Peyer's patch (tissue), 4 donors: ENCODE results near the gene ZNF783. TPM values are rescaled to one million over a fixed set of nuclear protein-coding genes. Genes with fewer than 3 reads are reported as not detected.
A peak's percentile ranks its signal among the peaks of the same experiment; 100 is the strongest.

ENCODE experiments used
- DNase-seq, 3 donors: peaks; one replicate each; pipeline ENCODE4 v3.0.0-alpha.2; 2017 to 2019
- H3K27ac ChIP-seq, 4 donors: fragments of 200-600 bp; sonication (generic); one replicate each; pipeline ENCODE4 v1.5.1; 2016 to 2019
- H3K27me3 ChIP-seq, 2 donors: fragments of 200-600 bp; sonication (generic); one replicate each; pipeline ENCODE4 v1.5.1; 2019
- H3K36me3 ChIP-seq, 3 donors: fragments of 200-600 bp; sonication (generic); one replicate each; pipeline ENCODE4 v1.5.1; 2016 to 2019
- H3K4me1 ChIP-seq, 4 donors: fragments of 200-600 bp; sonication (generic); one replicate each; pipeline ENCODE4 v1.5.1; 2016 to 2019
- H3K4me3 ChIP-seq, 4 donors: fragments of 200-600 bp; sonication (generic); 1 replicate in 3 of 4; 2 replicates in 1 of 4; pipeline ENCODE4 v1.5.1; 2016 to 2019; ENCODE audit warnings: mild to moderate bottlenecking in 1 of 4
- H3K9me3 ChIP-seq, 4 donors: fragments of 200-600 bp; sonication (generic); one replicate each; pipeline ENCODE4 v1.5.1; 2016 to 2019; ENCODE audit warnings: mild to moderate bottlenecking in 1 of 4
- POLR2A ChIP-seq, 2 donors: fragments of 450-650 bp; IDR thresholded peaks; one replicate each; pipeline ENCODE4 v1.5.1; 2017; ENCODE audit warnings: antibody characterized with exemption in 2 of 2, mild to moderate bottlenecking in 2 of 2, moderate library complexity in 2 of 2
- total RNA-seq, 4 donors: library from RNA; depleted of rRNA; stranded (reverse); fragments of >200 nt; gene quantifications; one replicate each; pipeline ENCODE4 v1.1.0, GENCODE V29; 2016
- TF ChIP-seq, protein P1 (sequence below), 6 experiments: fragments of 450-650 bp in 4 of 6; fragments of 200-600 bp in 2 of 6; sonication (generic) in 1 of 6; IDR thresholded peaks; one replicate each; pipeline ENCODE4 v1.5.1; 2017 to 2019; ENCODE audit warnings: antibody characterized with exemption in 6 of 6, mild to moderate bottlenecking in 3 of 6, moderate library complexity in 1 of 6

Gene ZNF783
- total RNA-seq, 4 donors from 2014 or later, result 10.7 to 86.6 (median 24.9) TPM

DNA sequence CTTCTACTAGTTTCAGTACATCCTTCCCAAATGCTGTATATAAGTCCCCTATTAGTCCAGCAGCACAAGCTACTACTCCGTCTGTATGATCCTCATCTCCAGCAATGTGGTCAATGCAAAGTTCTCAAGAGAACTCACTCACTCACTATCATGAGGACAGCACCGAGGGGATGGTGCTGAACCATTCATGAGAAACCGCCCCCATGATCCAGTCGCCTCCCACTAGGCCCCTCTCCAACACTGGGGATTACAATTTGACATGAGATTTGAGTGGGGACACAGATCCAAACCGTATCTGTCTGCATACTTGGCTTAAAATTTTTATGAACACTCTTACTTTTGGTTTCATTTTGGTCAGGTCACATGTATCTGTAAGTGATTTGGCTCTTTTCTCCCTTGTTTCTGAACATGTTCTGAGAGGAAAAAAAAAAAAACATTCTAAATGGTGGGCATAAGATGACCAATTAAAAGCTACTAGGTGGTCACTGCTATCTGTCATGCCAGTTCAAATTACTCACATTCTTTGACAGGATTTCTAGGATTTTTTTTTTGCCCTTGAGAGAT, 60.1 kb downstream of the ZNF783 start:
- no peaks in the 10 kb centered on the region for H3K9me3 ChIP-seq
- H3K4me3 ChIP-seq, result peak overlapping the region in 3 of 4 donors; percentile 19 to 43 (median 34)
- peak overlapping the region in 1 of 4 donors; percentile 31 for H3K27ac ChIP-seq
- DNase-seq, result no peak
- TF ChIP-seq, protein P1, sequence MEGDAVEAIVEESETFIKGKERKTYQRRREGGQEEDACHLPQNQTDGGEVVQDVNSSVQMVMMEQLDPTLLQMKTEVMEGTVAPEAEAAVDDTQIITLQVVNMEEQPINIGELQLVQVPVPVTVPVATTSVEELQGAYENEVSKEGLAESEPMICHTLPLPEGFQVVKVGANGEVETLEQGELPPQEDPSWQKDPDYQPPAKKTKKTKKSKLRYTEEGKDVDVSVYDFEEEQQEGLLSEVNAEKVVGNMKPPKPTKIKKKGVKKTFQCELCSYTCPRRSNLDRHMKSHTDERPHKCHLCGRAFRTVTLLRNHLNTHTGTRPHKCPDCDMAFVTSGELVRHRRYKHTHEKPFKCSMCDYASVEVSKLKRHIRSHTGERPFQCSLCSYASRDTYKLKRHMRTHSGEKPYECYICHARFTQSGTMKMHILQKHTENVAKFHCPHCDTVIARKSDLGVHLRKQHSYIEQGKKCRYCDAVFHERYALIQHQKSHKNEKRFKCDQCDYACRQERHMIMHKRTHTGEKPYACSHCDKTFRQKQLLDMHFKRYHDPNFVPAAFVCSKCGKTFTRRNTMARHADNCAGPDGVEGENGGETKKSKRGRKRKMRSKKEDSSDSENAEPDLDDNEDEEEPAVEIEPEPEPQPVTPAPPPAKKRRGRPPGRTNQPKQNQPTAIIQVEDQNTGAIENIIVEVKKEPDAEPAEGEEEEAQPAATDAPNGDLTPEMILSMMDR (IDR thresholded peaks at IDR 0.05), result no peak
- TF ChIP-seq POLR2A (IDR thresholded peaks at IDR 0.05), result no peak
- H3K4me1 ChIP-seq, result no peaks in the 10 kb centered on the region
- no peaks in the 10 kb centered on the region for H3K36me3 ChIP-seq
- no peaks in the 10 kb centered on the region for H3K27me3 ChIP-seq

GRCh38 chr7:149322737-149323136, 60.7 kb downstream of the ZNF783 start:
- no peak for DNase-seq
- H3K36me3 ChIP-seq, result no peaks in the 10 kb centered on the region
- H3K9me3 ChIP-seq, result no peaks in the 10 kb centered on the region
- TF ChIP-seq POLR2A (IDR thresholded peaks at IDR 0.05), result no peak
- TF ChIP-seq, protein P1 (IDR thresholded peaks at IDR 0.05), result no peak
- H3K27me3 ChIP-seq, result no peaks in the 10 kb centered on the region
- no peaks in the 10 kb centered on the region for H3K4me1 ChIP-seq
- no peak overlapping the region for H3K27ac ChIP-seq
- H3K4me3 ChIP-seq, result no peak overlapping the region

GRCh38 chr7:149325248-149325647, 63.3 kb downstream of the ZNF783 start:
- no peak for DNase-seq
- H3K36me3 ChIP-seq, result no peaks in the 10 kb centered on the region
- no peak for TF ChIP-seq POLR2A (IDR thresholded peaks at IDR 0.05)
- TF ChIP-seq, protein P1 (IDR thresholded peaks at IDR 0.05), result no peak
- no peaks in the 10 kb centered on the region for H3K4me1 ChIP-seq
- no peak overlapping the region for H3K4me3 ChIP-seq
- H3K27ac ChIP-seq, result no peak overlapping the region
- H3K9me3 ChIP-seq, result no peaks in the 10 kb centered on the region
- no peaks in the 10 kb centered on the region for H3K27me3 ChIP-seq

DNA sequence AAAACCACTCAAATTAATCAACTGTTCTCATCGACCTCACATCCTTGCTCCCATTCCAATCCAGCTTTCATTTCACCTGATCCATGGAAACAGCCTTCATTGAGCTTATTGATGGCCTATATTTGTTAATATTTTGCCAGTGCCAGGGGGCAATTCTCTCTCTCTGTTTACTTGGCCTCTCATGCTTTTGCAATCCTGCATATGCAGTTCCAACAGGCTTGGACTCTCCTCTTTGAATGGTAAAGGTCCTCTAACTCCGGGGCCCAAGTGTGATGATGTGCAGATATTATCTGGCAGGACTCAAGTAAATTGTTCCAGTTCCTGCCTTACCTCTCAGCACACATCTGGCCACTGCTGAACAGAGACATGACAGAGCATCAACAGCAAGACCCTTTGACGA, 67.3 kb downstream of the ZNF783 start:
- Histone ChIP-seq H3K27me3 (no peaks in the 10 kb centered on the region), H3K4me1 (no peaks in the 10 kb centered on the region), H3K9me3 (no peaks in the 10 kb centered on the region), H3K4me3 (no peak overlapping the region), H3K36me3 (no peaks in the 10 kb centered on the region), H3K27ac (no peak overlapping the region)
- no peak for TF ChIP-seq POLR2A (IDR thresholded peaks at IDR 0.05)
- TF ChIP-seq, protein P1 (IDR thresholded peaks at IDR 0.05), result no peak
- no peak for DNase-seq

DNA sequence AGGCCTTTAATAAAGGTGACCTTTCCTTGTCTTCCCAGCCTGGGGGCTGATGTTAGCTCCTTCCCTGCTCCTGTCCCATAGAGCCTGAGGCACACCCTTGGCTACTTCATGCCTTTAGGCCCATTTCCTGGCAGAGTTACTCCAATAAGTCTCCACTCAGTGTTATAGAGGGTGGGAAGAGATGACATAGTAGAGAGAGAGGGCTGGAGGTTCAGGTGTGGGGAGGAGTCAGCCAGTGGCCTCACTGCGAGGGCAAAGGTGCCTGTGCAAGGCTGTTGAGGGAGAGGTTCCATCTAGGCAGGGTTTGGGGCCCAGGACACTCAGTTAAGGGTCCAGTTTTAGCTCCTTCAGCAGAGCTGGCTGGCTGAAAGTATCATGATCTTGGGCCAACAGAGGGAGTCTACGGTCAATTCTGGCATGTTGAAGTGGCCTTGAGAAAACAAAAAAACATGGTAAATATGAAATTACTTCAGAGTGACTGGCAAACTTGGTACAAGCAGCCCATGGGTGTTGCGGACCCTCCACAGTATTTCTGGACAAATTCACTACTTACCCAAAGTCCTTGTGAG, 67.9 kb downstream of the ZNF783 start:
- H3K27me3 ChIP-seq, result no peaks in the 10 kb centered on the region
- no peak overlapping the region for H3K27ac ChIP-seq
- DNase-seq, result no peak
- no peaks in the 10 kb centered on the region for H3K4me1 ChIP-seq
- TF ChIP-seq, protein P1 (IDR thresholded peaks at IDR 0.05), result no peak
- TF ChIP-seq POLR2A (IDR thresholded peaks at IDR 0.05), result no peak
- no peak overlapping the region for H3K4me3 ChIP-seq
- no peaks in the 10 kb centered on the region for H3K36me3 ChIP-seq
- no peaks in the 10 kb centered on the region for H3K9me3 ChIP-seq
